Left kidney (tissue), 8 donors: ENCODE data around the gene APBA3. TPM values are rescaled to one million over a fixed set of nuclear protein-coding genes. Genes with fewer than 3 reads are reported as not detected.
A peak's percentile ranks its signal among the peaks of the same experiment; 100 is the strongest.

ENCODE experiments used
- DNase-seq: peaks from one replicate; pipeline ENCODE4 v3.0.0-alpha.2; 2013
- long read RNA-seq, 8 donors: transcript quantifications; one replicate each; lab custom pipeline, GENCODE V29; 2026
- polyA plus RNA-seq: library from polyadenylated mRNA; unstranded; fragments of 120-200 nt; gene quantifications from one replicate; pipeline ENCODE4 v1.2.1, GENCODE V29; 2013; ENCODE audit not compliant: insufficient read length

Gene APBA3
- 16.9 TPM for polyA plus RNA-seq
- long read RNA-seq, donor 1, transcript APBA3-201 (11 exons, 2,075 nt) = major isoform, 7 of 8 reads
- long read RNA-seq, donor 1, partial matches to known transcripts = 0 of 8 reads
- long read RNA-seq, donor 1, other reads (novel, unspliced or antisense) = 0 of 8 reads
- long read RNA-seq, donor 2, partial matches to known transcripts = 0 of 5 reads
- long read RNA-seq, donor 2, other reads (novel, unspliced or antisense) = 0 of 5 reads
- long read RNA-seq, donor 3, partial matches to known transcripts = 0 of 2 reads
- long read RNA-seq, donor 3, other reads (novel, unspliced or antisense) = 0 of 2 reads
- long read RNA-seq, donor 4, partial matches to known transcripts = 0 of 2 reads
- long read RNA-seq, donor 4, other reads (novel, unspliced or antisense) = 0 of 2 reads
- long read RNA-seq, donor 5, transcript APBA3-201 (11 exons, 2,075 nt) = major isoform, 6 of 8 reads
- long read RNA-seq, donor 5, partial matches to known transcripts = 0 of 8 reads
- long read RNA-seq, donor 5, other reads (novel, unspliced or antisense) = 0 of 8 reads
- long read RNA-seq, donor 6, partial matches to known transcripts = 0 of 7 reads
- long read RNA-seq, donor 6, other reads (novel, unspliced or antisense) = 0 of 7 reads
- long read RNA-seq, donor 7, partial matches to known transcripts = 0 of 10 reads
- long read RNA-seq, donor 7, other reads (novel, unspliced or antisense) = 0 of 10 reads
- long read RNA-seq, donor 8, partial matches to known transcripts = 0 of 6 reads
- long read RNA-seq, donor 8, other reads (novel, unspliced or antisense) = 0 of 6 reads

- DNase-seq = peak; percentile 88
These were observed at the start of gene APBA3 for GRCh38 chr19:3761382-3762129. Gene APBA3 (minus strand): TSS chr19:3761692. CDS start chr19:3760264, 1,428 bp downstream.

GRCh38 chr19:3810708-3811355, 49.3 kb upstream of the APBA3 start:
- no peak for DNase-seq

GRCh38 chr19:3809881-3810707, 48.6 kb upstream of the APBA3 start:
- DNase-seq = no peak

- DNase-seq = no peak
These were observed 47.1 kb upstream of the APBA3 start for GRCh38 chr19:3808420-3809143.

GRCh38 chr19:3807574-3808354, 46.3 kb upstream of the APBA3 start:
- DNase-seq = no peak

- no peak for DNase-seq
These were observed 45.6 kb upstream of the APBA3 start for GRCh38 chr19:3807131-3807480.

- DNase-seq = no peak
These were observed 44.4 kb upstream of the APBA3 start for GRCh38 chr19:3805859-3806258.

- no peak for DNase-seq
These were observed 42.9 kb upstream of the APBA3 start for GRCh38 chr19:3804429-3804828.

GRCh38 chr19:3803986-3804385, 42.5 kb upstream of the APBA3 start:
- no peak for DNase-seq

GRCh38 chr19:3803114-3803888, 41.8 kb upstream of the APBA3 start:
- DNase-seq = no peak

GRCh38 chr19:3801412-3802096, 40.1 kb upstream of the APBA3 start:
- peak; percentile 41 for DNase-seq

GRCh38 chr19:3800996-3801395, 39.5 kb upstream of the APBA3 start:
- DNase-seq = no peak

GRCh38 chr19:3798137-3798536, 36.6 kb upstream of the APBA3 start:
- DNase-seq = no peak

- no peak for DNase-seq
These were observed 34.9 kb upstream of the APBA3 start for GRCh38 chr19:3796358-3796757.

GRCh38 chr19:3793799-3794198, 32.3 kb upstream of the APBA3 start:
- no peak for DNase-seq

GRCh38 chr19:3792114-3792513, 30.6 kb upstream of the APBA3 start:
- DNase-seq = no peak

GRCh38 chr19:3790941-3791340, 29.4 kb upstream of the APBA3 start:
- no peak for DNase-seq

GRCh38 chr19:3790209-3790734, 28.8 kb upstream of the APBA3 start:
- no peak for DNase-seq
